CD8-positive, alpha-beta memory T cell (primary cell): ENCODE data around the gene RAB4B. TPM values are rescaled to one million over a fixed set of nuclear protein-coding genes. Genes with fewer than 3 reads are reported as not detected.
"Not testable (repeated sequence)": the region's sequence is repeated elsewhere in the genome, so short reads cannot be mapped to it uniquely, and the experiment has no call there.

Source experiments
- CTCF ChIA-PET: fragments of 350-600 bp; sonication (Branson Sonifier 250); formaldehyde crosslinking; loops from one replicate; lab custom pipeline; 2021; ENCODE audit warnings: antibody characterized with exemption; lab: Charles Lee
- POLR2A ChIA-PET: fragments of 350-600 bp; sonication (Branson Sonifier 250); formaldehyde crosslinking; loops from one replicate; lab custom pipeline; 2021; ENCODE audit warnings: antibody characterized with exemption; lab: Charles Lee
- DNase-seq, 5 donors: peaks; one replicate each; pipeline versions ENCODE4 v3.0.0 to v3.0.0-alpha.2; 2020 to 2022; ENCODE audit warnings: mixed read lengths in 1 of 5
- H3K27ac ChIP-seq: one replicate; pipeline ENCODE4 v1.7.0; 2013; ENCODE audit warnings: low read depth, mild to moderate bottlenecking, low read length, moderate library complexity
- H3K27me3 ChIP-seq: 2 replicates; pipeline ENCODE4 v1.7.0; 2013; ENCODE audit warnings: low read length, mild to moderate bottlenecking; ENCODE audit not compliant: insufficient read depth, poor library complexity, severe bottlenecking
- H3K36me3 ChIP-seq: 2 replicates; pipeline ENCODE4 v1.7.0; 2013; ENCODE audit warnings: mild to moderate bottlenecking, low read length, moderate library complexity; ENCODE audit not compliant: insufficient read depth
- H3K4me1 ChIP-seq: 2 replicates; pipeline ENCODE4 v1.7.0; 2013; ENCODE audit warnings: mild to moderate bottlenecking, low read length, moderate library complexity; ENCODE audit not compliant: insufficient read depth
- H3K4me3 ChIP-seq: 2 replicates; pipeline ENCODE4 v1.7.0; 2013; ENCODE audit warnings: mild to moderate bottlenecking, low read length
- H3K9me3 ChIP-seq: 2 replicates; pipeline ENCODE4 v1.7.0; 2013; ENCODE audit warnings: mild to moderate bottlenecking, low read length
- H3K27ac Mint-ChIP-seq, 8 donors: one replicate each; pipeline ENCODE4 v1.8.0; 2020 to 2021; ENCODE audit warnings: mixed read lengths in 8 of 8, mild to moderate bottlenecking in 6 of 8, inconsistent platforms in 3 of 8, moderate library complexity in 3 of 8
- H3K27me3 Mint-ChIP-seq, 2 donors: one replicate each; pipeline ENCODE4 v1.8.0; 2020 to 2021; ENCODE audit warnings: mixed read lengths in 2 of 2, mild to moderate bottlenecking in 1 of 2, moderate library complexity in 1 of 2
- H3K36me3 Mint-ChIP-seq, 3 donors: one replicate each; pipeline ENCODE4 v1.8.0; 2020 to 2021; ENCODE audit warnings: mixed read lengths in 3 of 3, inconsistent platforms in 1 of 3, mild to moderate bottlenecking in 1 of 3
- H3K4me1 Mint-ChIP-seq, 3 donors: one replicate each; pipeline ENCODE4 v1.8.0; 2020 to 2021; ENCODE audit warnings: mixed read lengths in 3 of 3, inconsistent platforms in 1 of 3, mild to moderate bottlenecking in 1 of 3
- H3K4me3 Mint-ChIP-seq, 7 donors: one replicate each; pipeline ENCODE4 v1.8.0; 2020 to 2021; ENCODE audit warnings: mixed read lengths in 7 of 7, mild to moderate bottlenecking in 6 of 7, moderate library complexity in 4 of 7, inconsistent platforms in 2 of 7
- H3K9me3 Mint-ChIP-seq, 5 donors: one replicate each; pipeline ENCODE4 v1.8.0; 2020 to 2022; ENCODE audit warnings: mixed read lengths in 5 of 5, mild to moderate bottlenecking in 3 of 5, moderate library complexity in 2 of 5, inconsistent platforms in 1 of 5
- polyA plus RNA-seq: library from polyadenylated mRNA; unstranded; fragments of 300-500 nt; fragmentation: Illumina TruSeq; gene quantifications from one replicate; pipeline ENCODE4 v1.2.3, GENCODE V29; 2021
- total RNA-seq, 2 experiments: library from RNA; stranded (reverse); gene quantifications; one replicate each; pipeline ENCODE4 v1.2.3, GENCODE V29; 2021

Gene RAB4B
- total RNA-seq, result 10 to 100 TPM; 24.2 to 27.2 TPM
- 95.2 TPM for polyA plus RNA-seq

GRCh38 chr19:40777937-40778705, at the start of gene RAB4B:
RAB4B (plus strand) TSS chr19:40778247; CDS start chr19:40778376, 129 bp downstream.
- H3K36me3 Mint-ChIP-seq, result peaks cover 0 to 36% (median 5%) of the 10 kb centered on the region in 3 donors
- peak; percentile 100 for DNase-seq
- Histone ChIP-seq H3K27ac (peak within 1 kb of the TSS; percentile 95), H3K9me3 (no peaks in the 10 kb centered on the region), H3K27me3 (no peaks in the 10 kb centered on the region), H3K36me3 (no peaks in the 10 kb centered on the region), H3K4me1 (peaks cover 31% of the 10 kb centered on the region), H3K4me3 (peak within 1 kb of the TSS; percentile 98)
- peak within 1 kb of the TSS; percentile 88 to 98 (median 92) for H3K4me3 Mint-ChIP-seq
- H3K9me3 Mint-ChIP-seq, result no peaks in the 10 kb centered on the region
- peaks cover 33 to 46% (median 36%) of the 10 kb centered on the region in 3 donors for H3K4me1 Mint-ChIP-seq
- H3K27me3 Mint-ChIP-seq, result peaks cover 0 to 1% of the 10 kb centered on the region in 2 donors
- peak within 1 kb of the TSS; percentile 95 to 99 (median 98) for H3K27ac Mint-ChIP-seq
- ChIA-PET CTCF (interaction anchor here (0.9 to 3.9 kb wide), 15 partner anchors 10 to 174 kb away, joined by 4 to 38 read pairs (median 7); partner anchors contain the start of genes ACTMAP, EGLN2 and SNRPA), POLR2A (interaction anchor here (0.5 to 4.1 kb wide), 19 partner anchors 8 to 486 kb away, joined by 3 to 110 read pairs (median 5); partner anchors contain the start of genes ACTMAP, C19orf47, COQ8B and EGLN2)

- H3K27ac Mint-ChIP-seq, H3K9me3 Mint-ChIP-seq, H3K4me3 ChIP-seq, H3K4me1 ChIP-seq, H3K27me3 ChIP-seq, H3K27ac ChIP-seq, H3K9me3 ChIP-seq, H3K4me1 Mint-ChIP-seq, DNase-seq, POLR2A ChIA-PET, H3K4me3 Mint-ChIP-seq, H3K27me3 Mint-ChIP-seq: not testable (repeated sequence)
- peaks cover 11% of the 10 kb centered on the region for H3K36me3 ChIP-seq
- peaks cover 4 to 76% (median 18%) of the 10 kb centered on the region in 3 donors for H3K36me3 Mint-ChIP-seq
- CTCF ChIA-PET, result interaction anchor here (0.8 to 1.7 kb wide), 2 partner anchors 9 to 95 kb away, joined by 3 to 5 read pairs; no protein-coding TSS in a partner anchor
Observed at GRCh38 chr19:40730065-40730464, 48.0 kb upstream of the RAB4B start.

DNA sequence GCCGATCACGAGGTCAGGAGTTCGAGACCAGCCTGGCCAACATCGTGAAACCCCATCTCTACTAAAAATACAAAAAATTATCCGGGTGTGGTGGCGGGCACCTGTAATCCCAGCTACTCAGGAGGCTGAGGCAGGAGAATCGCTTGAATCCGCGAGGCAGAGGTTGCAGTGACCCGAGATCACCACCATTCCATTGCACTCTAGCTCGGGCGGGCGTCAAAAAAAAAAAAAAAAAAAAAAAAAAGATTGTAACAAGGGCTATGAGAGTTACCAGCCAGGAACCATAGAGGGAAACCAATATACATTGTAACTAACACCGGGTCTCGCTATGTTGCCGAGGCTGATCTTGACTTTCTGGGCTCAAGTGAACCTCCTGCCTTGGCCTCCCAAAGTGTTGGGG, 45.7 kb upstream of the RAB4B start:
- H3K36me3 Mint-ChIP-seq, result peaks cover 10 to 80% (median 21%) of the 10 kb centered on the region in 3 donors
- DNase-seq, H3K9me3 Mint-ChIP-seq, H3K27me3 Mint-ChIP-seq, H3K27me3 ChIP-seq, H3K4me3 Mint-ChIP-seq, H3K9me3 ChIP-seq, H3K27ac Mint-ChIP-seq, H3K4me1 Mint-ChIP-seq, H3K27ac ChIP-seq, H3K4me3 ChIP-seq, CTCF ChIA-PET, H3K4me1 ChIP-seq: not testable (repeated sequence)
- peaks cover 14% of the 10 kb centered on the region for H3K36me3 ChIP-seq
- POLR2A ChIA-PET, result interaction anchor here (0.6 kb wide), 1 partner anchor 47 kb away, joined by 3 read pairs; no protein-coding TSS in a partner anchor

- Histone ChIP-seq H3K4me3 (no peak overlapping the region), H3K27ac (no peak overlapping the region), H3K9me3 (no peaks in the 10 kb centered on the region), H3K27me3 (no peaks in the 10 kb centered on the region), H3K4me1 (no peaks in the 10 kb centered on the region), H3K36me3 (peaks cover 17% of the 10 kb centered on the region)
- Mint-ChIP-seq H3K4me1 (no peaks in the 10 kb centered on the region), H3K36me3 (peaks cover 10 to 78% (median 23%) of the 10 kb centered on the region in 3 donors), H3K9me3 (no peaks in the 10 kb centered on the region), H3K4me3 (no peak overlapping the region), H3K27ac (no peak overlapping the region), H3K27me3 (no peaks in the 10 kb centered on the region)
- POLR2A ChIA-PET, result interaction anchor here (0.9 kb wide), 1 partner anchor 20 kb away, joined by 4 read pairs; no protein-coding TSS in a partner anchor
- CTCF ChIA-PET, result interaction anchor here (1.7 kb wide), 1 partner anchor 74 kb away, joined by 3 read pairs; no protein-coding TSS in a partner anchor
- DNase-seq, result no peak
Observed at GRCh38 chr19:40733149-40733548, 44.9 kb upstream of the RAB4B start.

DNA sequence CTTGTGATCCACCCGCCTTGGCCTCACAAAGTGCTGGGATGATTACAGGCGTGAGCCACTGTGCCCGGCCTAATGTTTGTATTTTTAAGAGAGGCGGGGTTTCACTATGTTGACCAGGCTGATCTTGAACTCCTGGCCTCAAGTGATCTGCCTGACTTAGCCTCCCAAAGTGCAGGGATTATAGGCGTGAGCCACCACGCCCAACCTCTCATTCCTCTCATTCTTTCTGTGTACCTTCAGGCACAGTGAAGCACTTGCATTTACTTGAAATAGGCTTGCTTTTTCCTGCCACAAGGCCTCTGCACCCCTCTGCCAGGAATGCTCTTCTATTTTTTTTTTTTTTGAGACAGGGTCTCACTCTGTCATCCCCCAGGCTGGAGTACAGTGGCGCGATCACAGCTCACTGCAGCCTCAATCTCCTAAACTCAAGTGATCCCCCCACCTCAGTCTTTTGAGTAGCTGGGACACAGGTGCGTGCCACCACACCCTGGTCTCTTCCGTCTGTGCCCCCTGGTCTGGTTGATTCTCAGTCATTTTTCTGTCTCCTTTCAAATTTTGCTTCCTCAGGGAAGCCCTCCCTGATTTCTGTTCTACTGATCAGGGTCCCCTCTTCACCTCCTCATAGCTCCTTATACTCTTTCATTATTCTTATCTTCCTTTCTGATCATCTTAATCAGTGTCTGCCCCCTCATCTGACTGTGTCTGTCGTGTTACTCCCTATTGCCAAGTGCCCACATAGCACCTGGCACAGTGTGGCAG, 42.9 kb upstream of the RAB4B start:
- Mint-ChIP-seq H3K27me3 (no peaks in the 10 kb centered on the region), H3K36me3 (peaks cover 10 to 80% (median 24%) of the 10 kb centered on the region in 3 donors), H3K4me1 (no peaks in the 10 kb centered on the region), H3K27ac (peak overlapping the region in 2 of 8 donors; percentile 18 to 74), H3K4me3 (no peak overlapping the region), H3K9me3 (peaks cover 0 to 2% (median 0%) of the 10 kb centered on the region in 5 donors)
- Histone ChIP-seq H3K4me1 (no peaks in the 10 kb centered on the region), H3K27ac (no peak overlapping the region), H3K36me3 (peaks cover 22% of the 10 kb centered on the region), H3K27me3 (no peaks in the 10 kb centered on the region), H3K4me3 (no peak overlapping the region), H3K9me3 (no peaks in the 10 kb centered on the region)
- DNase-seq, result no peak
- CTCF ChIA-PET, result interaction anchor here (1.3 kb wide), 1 partner anchor 9 kb away, joined by 4 read pairs; no protein-coding TSS in a partner anchor
- POLR2A ChIA-PET, result interaction anchor here (0.6 to 0.7 kb wide), 2 partner anchors 13 to 69 kb away, joined by 3 read pairs; no protein-coding TSS in a partner anchor

GRCh38 chr19:40736661-40737060, 41.4 kb upstream of the RAB4B start:
- Histone ChIP-seq H3K4me1 (no peaks in the 10 kb centered on the region), H3K27me3 (no peaks in the 10 kb centered on the region), H3K4me3 (no peak overlapping the region), H3K27ac (no peak overlapping the region), H3K36me3 (peaks cover 22% of the 10 kb centered on the region), H3K9me3 (no peaks in the 10 kb centered on the region)
- Mint-ChIP-seq H3K27ac (no peak overlapping the region), H3K27me3 (no peaks in the 10 kb centered on the region), H3K4me3 (no peak overlapping the region), H3K36me3 (peaks cover 6 to 73% (median 17%) of the 10 kb centered on the region in 3 donors), H3K9me3 (peaks cover 0 to 2% (median 0%) of the 10 kb centered on the region in 5 donors), H3K4me1 (no peaks in the 10 kb centered on the region)
- ChIA-PET POLR2A (interaction anchor here (0.7 kb wide), 1 partner anchor 446 kb away, joined by 3 read pairs; no protein-coding TSS in a partner anchor), CTCF (no interaction called here)
- DNase-seq, result no peak

- no peak overlapping the region for H3K27ac Mint-ChIP-seq
Observed at GRCh38 chr19:40737102-40737644, 40.9 kb upstream of the RAB4B start.

More at GRCh38 chr19:40737102-40737644, 40.9 kb upstream of the RAB4B start:
- POLR2A ChIA-PET, result no interaction called here
- Mint-ChIP-seq H3K36me3 (peaks cover 6 to 70% (median 15%) of the 10 kb centered on the region in 3 donors), H3K4me1 (no peaks in the 10 kb centered on the region), H3K4me3 (no peak overlapping the region), H3K27me3 (no peaks in the 10 kb centered on the region), H3K9me3 (peaks cover 0 to 2% (median 0%) of the 10 kb centered on the region in 5 donors)
- no peaks in the 10 kb centered on the region for H3K27me3 ChIP-seq
- H3K4me1 ChIP-seq, result no peaks in the 10 kb centered on the region
- H3K4me3 ChIP-seq, result no peak overlapping the region
- H3K27ac ChIP-seq, result no peak overlapping the region
- H3K36me3 ChIP-seq, result peaks cover 22% of the 10 kb centered on the region
- DNase-seq, result no peak
- CTCF ChIA-PET, result no interaction called here
- H3K9me3 ChIP-seq, result no peaks in the 10 kb centered on the region
